HG02623 (cell line): Measurements from ENCODE around the gene PLA2G3.

Source experiments
- ATAC-seq: cut with Tn5 transposase; IDR thresholded peaks from one replicate; pipeline ENCODE4 v1.9.1; 2021; ENCODE audit warnings: moderate library complexity; ENCODE audit not compliant: unreplicated experiment

The PLA2G3 gene

DNA sequence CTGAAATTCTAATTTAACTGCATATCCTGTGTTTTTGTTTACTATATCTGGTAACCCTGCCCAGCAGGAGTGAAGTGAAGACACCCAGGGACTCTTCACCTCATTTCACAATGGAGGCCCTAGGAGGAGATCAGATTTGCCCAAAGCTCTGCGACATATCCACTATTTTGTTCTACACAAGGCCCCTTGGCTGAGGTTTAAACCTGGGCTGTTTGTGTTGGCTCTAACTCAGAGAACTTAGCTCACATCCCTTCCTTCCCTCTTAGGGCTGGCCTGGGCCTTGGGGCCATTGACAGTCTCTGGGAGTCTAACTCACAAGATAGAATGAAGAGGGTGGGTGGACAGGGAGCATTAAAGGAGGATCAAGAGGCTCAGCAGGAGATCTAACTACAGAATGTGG lies 8.2 kb upstream of the PLA2G3 start:
- no peak for ATAC-seq

DNA sequence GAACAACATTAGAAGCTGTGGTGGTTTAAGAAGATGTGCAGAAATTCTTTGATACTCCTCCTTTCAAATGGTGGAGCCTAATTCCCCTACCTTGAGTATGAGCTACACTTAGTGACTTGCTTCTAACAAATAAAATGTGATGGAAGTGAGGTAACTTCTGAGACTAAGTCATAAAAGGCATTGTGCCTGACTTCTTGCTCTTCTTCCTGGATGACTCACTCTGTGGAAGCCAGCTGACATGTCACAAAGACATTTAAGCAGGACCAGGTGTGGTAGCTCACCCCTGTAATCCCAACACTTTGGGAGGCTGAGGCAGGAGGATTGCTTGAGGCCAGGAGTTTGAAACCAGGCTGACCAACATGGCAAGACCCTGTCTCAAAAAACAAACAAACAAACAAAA lies 3.9 kb upstream of the PLA2G3 start:
- no peak for ATAC-seq

DNA sequence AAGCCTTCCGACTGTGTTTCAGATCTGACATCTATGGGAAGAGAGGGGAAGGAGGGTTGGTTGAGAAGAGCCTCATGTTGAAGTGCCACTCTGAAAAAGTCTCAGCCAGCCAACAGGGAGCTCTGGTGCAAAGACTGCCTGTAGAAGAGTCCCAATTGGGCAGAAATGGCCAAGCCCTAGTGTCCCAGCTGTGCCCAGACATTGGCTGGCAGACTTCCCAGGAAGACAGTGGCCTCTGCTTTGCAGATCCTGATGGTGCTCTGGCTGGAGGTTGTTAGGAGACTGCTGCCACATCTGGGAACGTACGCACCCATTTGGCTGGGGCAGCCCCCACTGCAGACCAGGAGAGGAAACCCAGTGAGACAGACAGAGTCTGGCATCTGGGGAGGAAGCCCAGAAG lies 3.2 kb upstream of the PLA2G3 start:
- no peak for ATAC-seq

DNA sequence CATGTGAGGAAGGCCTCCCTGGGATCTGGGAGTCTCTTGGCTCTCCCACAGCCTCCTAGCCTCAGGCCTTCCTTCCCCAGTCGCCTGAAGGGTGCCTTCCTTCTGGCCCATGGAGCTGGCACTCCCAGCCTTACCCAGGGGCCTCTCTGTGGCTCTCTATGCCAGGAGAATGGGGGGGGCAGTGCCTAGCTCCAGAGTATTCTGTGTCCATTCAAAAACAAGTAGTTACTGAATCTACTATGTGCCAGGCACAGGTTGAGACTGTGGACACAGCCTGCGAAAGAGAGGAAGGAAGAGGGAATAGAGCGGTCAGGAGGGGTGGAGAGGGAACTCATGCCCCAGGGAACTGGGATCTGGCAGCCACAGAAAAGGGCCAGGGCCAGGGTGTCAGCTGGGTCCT lies 2.7 kb upstream of the PLA2G3 start:
- ATAC-seq, result no peak

DNA sequence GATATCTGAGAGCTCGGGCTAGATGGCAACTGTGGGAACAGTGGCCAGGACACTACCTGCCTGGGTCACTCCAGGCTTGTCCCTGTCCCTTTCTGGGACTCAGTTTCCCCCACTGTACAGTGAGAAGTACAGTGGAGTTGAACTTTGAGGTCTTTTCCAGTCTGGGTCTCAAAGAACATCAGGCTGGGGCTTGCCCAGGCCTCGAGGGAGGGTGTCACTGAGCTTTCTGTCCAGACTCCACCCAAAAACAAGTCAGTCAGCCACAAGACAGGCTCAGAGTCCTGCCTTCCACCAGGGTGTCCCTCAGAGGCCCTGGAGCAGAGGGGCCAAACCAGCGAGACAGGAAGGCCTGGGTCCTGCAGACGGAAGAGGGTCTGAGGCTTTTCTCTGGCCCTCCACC lies 2.0 kb upstream of the PLA2G3 start:
- no peak for ATAC-seq

DNA sequence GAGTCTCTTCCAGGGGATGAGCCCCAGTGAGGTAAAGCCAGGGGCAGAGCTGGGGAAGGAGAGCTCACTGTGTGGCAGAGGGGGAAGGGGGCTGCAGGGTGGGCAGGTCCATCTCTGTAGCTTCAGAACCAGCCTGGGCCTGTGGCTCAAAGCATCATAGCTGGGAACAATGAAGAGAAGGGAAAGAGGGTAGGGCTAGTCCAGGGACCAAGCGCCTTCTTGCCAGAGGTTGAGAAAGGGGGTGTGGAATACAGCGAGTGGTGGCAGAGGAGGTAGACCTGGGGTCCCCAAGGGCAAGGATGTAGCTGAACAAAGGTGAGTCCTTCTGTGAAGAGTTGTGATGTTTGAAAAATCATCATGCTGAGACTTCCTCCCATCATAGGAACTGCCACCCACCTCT lies 1.2 kb upstream of the PLA2G3 start:
- no peak for ATAC-seq

DNA sequence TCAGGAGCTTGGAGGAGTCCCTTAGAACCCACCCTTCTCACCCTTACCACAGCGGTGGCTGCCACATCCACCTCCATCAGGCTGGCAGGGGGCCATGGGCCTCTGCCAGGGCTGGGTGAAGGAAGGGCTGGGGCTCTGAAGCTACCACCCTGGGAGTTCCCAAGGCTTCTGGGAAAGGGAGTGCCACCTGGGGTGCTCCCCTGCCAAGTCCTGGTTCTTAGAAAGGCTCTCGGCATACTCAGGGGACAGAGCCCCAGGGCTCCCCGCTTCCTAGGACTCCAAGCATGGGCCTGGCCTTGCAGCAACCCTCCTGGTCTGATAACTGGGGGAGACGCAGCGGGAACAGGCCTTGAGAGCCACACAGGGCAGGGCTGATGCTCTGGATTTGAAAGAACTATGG lies 438 bp upstream of the PLA2G3 start:
- ATAC-seq, result no peak

DNA sequence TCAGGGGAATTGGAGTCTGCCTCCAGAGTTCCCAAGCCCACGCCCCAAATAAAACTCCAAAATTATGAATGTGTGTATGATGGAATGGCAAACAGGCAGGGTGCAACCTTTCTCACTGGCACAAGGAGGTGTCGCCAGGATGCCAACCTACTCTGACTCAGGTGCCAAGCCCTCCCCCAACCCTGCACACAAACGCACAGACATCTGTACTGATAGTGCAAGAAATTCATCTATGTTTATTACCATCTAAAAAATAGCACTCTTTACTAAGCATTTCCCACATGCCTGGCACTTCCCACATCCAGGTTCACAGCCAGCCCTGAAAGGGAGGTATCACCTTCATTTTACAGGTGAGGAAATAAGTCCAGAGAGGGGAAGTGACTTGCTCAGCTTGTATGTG lies 1.2 kb downstream of the PLA2G3 start:
- ATAC-seq, result no peak

DNA sequence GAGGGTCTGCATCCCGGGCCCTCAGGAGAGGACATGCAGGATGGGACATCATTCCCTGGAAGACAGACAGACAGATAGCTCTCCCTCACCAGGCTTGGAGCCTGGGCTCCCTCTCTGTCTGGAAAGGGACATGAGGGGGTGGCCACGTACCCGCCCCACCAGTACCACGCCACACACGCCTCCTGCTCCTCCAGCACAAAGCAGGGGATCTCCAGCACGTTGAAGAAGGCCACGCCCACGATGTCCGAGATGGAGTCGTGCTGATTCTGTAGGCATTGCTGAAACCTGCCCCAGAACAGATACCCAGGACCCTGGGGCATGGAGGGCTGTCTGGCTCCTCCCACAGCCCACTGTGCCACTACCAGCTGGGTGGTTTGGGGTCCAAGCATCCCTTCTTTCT lies 2.2 kb downstream of the PLA2G3 start:
- ATAC-seq, result no peak

DNA sequence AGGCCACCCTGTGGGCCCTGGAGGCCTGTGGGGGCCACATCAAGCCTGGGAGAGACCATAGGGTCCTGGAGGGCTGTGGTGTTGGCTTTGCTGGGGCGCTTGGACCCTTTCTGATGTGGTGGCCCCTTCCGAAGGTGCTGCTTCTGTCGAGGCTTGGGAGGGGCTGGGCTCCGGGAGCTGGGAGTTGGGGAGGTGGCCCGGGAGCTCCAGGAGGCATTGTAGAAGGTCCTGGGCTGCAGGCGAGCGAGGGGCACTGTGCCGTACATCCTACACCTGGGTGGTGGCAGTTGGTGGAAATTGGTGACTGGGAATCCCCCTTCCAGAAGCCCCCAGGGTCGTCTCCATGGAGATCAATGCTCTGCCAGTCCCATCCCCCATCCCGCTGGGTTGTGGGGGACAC lies 2.6 kb downstream of the PLA2G3 start:
- ATAC-seq, result no peak

DNA sequence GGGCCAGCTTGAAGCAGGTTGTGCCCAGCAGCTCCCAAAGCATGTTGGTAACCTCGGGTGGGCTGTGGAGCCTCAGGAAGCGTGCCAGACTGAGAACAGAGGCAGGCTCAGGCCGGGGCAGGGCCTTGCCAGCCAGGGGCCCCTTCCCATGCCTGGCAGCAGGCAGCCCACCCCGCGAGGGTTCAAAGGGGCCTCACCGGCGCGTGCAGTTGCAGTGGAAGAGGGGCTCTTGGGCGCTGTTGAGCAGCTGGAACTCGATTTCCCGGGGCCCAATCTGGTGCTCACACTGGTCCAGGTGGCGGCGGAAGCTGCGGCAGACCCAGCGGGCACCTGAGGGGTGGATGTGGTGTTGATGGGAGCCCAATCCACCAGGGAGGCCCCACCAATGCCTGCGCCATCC lies 3.6 kb downstream of the PLA2G3 start:
- no peak for ATAC-seq

DNA sequence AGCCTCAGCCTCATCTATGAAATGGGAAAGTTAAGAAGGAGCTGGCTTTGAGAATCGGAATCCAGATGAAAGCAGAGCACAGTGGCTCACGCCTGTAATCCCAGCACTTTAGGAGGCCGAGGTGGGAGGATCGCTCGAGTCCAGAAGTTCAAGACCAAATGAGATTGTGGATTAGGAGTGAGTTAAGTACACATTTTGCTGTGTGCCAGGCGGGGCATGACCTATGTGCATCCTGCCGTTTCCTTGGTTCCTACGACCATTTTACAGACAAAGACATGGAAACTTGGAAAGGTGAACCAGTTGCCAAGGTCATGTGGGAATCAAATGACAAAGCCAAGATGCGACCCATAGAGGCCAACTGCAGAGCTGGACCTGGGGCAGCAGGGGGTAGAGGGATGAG lies 4.2 kb downstream of the PLA2G3 start:
- ATAC-seq, result no peak

DNA sequence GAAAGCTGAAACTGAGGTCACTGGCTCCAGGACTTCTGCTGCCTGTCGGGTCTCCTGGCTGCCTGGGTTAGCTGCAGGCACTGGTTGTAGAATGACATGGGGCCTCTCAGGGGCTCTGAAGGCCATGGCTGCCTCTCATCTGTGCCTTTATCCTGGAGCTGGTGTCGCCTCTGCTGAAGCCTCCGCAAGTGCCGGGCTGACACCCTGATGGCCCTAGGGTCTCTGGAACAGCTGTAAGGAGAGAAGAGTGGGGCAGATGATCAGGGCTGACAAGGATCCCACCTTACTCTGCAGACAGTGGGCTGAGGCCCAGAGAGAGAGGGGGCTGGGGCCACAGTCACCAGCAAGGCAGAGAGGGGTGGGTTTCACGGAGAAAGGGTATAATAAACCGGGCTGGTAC lies 4.6 kb downstream of the PLA2G3 start:
- ATAC-seq, result no peak

DNA sequence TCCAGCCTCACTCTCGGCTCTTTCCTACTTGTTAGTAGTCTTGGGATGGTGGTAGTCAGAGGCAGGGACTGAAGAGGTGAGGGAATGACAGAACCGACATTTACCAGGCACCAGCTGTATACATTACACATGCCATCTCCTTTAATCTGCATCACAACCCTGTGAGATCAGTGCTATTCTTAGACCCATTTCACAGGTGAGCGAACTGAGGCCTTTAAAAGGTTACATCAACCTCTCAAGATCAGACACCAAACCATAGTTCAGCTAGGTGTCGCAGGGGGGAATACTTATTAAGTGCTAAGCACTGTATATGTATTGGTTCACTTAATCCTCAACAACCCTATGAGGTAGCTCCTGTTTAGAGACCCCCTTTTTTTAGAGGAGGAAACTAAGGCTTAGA lies 5.6 kb downstream of the PLA2G3 start:
- ATAC-seq, result no peak

DNA sequence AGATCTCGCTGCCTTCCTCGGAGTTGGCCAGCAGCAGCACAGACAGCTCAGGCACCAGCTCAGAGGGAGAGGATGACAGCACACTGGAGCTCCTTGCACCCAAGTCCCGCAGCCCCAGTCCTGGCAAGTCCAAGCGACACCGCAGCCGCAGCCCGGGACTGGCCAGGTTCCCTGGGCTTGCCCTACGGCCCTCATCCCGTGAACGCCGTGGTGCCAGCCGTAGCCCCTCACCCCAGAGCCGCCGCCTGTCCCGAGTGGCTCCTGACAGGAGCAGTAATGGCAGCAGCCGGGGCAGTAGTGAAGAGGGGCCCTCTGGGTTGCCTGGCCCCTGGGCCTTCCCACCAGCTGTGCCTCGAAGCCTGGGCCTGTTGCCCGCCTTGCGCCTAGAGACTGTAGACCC lies 6.4 kb downstream of the PLA2G3 start:
- ATAC-seq, result no peak

DNA sequence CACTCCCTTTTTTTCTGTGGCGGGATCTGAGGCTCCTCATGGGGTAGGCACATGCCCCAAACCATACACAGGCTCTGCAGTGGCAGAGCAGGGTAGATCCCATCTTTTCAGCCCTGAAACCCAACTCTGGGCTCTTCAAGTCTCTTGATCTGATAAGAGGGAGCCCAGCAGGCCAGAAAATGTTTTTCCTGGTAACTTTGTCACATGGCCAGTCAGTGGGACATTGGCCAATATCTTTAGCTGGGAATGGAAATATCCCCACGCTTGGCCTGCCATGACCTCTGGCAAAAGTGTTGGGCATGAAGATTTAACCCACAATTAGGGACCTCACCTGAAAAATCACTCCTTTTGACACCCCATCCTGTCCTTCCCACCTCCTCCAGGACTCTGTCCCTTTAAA lies 9.4 kb downstream of the PLA2G3 start:
- ATAC-seq, result no peak

DNA sequence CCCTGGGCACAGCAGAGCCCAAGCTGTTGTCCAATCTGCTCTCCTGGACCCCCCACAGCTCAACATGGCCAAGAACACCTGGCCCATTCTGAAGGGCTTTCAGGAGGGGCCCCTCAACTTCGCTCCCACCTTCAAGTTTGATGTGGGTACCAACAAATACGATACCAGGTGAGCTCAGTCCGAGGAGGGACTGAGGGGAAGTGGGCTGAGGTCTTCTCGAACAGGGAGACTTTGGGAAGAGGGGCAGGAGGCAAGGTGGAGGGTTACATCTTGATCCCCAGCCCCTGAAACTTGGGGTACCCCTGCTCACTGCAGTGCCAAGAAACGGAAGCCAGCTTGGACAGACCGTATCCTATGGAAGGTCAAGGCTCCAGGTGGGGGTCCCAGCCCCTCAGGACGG lies 12.2 kb downstream of the PLA2G3 start:
- no peak for ATAC-seq

DNA sequence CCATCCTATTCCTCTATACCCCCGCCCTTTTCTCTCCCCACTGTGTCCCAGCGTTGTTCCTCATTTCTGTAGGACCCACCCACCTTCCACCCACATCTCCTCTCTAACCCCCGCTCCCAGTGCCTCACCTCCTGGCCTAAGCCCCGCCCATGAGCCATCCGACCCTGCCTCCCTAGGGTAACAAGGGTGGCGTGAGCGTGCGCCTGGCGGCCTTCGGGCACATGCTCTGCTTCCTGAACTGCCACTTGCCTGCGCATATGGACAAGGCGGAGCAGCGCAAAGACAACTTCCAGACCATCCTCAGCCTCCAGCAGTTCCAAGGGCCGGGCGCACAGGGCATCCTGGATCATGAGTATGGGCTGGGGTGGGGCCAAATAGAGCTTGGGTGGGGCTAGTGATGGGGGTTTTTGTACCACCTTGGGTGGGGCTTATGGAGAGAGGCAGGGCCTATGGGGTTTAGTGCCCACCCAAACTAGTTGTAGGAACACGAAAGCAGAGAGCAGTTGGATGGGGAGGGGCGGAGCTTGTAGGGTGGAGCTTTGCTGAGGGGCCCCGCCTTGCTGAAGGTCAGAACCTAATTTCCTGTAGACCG lies 13.0 kb downstream of the PLA2G3 start:
- ATAC-seq, result no peak

DNA sequence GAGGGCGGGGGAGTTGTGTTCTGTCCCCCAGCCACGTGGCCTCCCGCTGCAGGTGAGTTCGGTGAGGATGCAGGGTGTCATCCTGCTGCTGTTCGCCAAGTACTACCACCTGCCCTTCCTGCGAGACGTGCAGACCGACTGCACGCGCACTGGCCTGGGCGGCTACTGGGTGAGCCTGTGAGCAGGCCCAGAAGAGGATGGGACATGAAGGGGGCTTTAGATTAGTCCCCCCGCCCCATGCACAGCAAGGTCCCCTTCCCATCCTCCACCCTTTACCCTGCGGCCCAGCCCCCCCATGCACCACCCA lies 13.5 kb downstream of the PLA2G3 start:
- ATAC-seq, result no peak

DNA sequence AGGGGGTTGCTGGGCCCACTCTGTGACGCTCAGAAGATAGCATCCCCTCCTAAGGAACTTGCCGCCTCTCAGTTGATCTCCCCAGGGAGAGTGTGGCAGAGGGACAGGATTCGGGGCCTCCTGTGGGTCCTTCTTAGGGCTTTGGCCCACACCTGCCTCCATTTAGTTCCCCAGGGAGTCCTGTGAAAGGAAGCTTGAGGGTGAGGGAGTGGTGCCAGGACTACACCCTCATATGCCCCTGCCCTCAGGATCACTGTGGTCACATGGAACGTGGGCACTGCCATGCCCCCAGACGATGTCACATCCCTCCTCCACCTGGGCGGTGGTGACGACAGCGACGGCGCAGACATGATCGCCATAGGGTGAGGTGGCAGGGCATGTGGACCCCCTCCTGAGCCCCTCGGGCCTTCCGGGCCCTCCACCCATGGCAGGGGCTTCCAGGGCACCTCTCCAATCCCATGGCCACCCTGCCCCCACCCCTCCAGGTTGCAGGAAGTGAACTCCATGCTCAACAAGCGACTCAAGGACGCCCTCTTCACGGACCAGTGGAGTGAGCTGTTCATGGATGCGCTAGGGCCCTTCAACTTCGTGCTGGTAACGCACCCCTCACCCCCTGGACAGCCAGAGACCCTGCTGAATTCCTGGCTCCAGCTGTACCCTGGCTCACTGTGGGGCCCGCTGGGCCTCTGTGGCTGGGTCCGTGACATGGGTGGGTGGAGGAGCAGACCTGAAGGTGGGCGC lies 14.0 kb downstream of the PLA2G3 start:
- ATAC-seq, result no peak

DNA sequence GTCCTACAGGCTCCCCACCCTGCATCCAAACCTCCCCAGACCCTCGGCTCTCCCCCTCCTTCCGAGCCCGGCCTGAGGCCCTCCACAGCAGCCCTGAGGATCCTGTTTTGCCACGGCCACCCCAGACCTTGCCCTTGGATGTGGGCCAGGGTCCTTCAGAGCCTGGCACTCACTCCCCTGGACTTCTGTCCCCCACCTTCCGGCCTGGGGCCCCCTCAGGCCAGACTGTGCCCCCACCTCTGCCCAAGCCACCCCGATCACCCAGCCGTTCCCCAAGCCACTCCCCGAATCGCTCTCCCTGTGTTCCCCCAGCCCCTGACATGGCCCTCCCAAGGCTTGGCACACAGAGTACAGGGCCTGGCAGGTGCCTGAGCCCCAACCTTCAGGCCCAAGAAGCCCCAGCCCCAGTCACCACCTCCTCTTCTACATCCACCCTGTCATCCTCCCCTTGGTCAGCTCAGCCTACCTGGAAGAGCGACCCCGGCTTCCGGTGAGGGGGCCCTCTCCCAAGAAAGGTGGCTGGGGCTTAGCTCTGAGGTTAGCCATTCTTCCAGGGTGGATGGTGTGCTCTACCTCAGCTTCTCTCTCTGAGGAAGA lies 14.7 kb downstream of the PLA2G3 start:
- ATAC-seq, result no peak

DNA sequence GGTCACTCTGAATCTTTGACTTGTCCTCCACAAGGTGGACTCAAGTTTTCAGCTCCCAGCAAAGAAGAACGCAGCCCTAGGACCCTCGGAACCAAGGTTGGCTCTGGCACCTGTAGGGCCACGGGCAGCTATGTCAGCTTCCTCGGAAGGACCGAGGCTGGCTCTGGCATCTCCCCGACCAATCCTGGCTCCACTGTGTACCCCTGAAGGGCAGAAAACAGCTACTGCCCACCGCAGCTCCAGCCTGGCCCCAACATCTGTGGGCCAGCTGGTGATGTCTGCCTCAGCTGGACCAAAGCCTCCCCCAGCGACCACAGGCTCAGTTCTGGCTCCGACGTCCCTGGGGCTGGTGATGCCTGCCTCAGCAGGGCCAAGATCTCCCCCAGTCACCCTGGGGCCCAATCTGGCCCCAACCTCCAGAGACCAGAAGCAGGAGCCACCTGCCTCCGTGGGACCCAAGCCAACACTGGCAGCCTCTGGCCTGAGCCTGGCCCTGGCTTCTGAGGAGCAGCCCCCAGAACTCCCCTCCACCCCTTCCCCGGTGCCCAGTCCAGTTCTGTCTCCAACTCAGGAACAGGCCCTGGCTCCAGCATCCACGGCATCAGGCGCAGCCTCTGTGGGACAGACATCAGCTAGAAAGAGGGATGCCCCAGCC lies 15.4 kb downstream of the PLA2G3 start:
- ATAC-seq, result no peak
